Progenitor cell of endocrine pancreas (in vitro differentiated cells): ENCODE data around the gene NSMCE1. TPM values are rescaled to one million over a fixed set of nuclear protein-coding genes. Genes with fewer than 3 reads are reported as not detected.

Experiments used
- DNase-seq: peaks from one replicate; pipeline ENCODE4 v3.0.0; 2021; ENCODE audit warnings: low spot score; ENCODE audit not compliant: unreplicated experiment
- H3K27ac Mint-ChIP-seq: 2 replicates; pipeline ENCODE4 v1.8.0; 2021; ENCODE audit warnings: mild to moderate bottlenecking, moderate library complexity, mixed read lengths
- H3K27me3 Mint-ChIP-seq: 2 replicates; pipeline ENCODE4 v1.8.0; 2021; ENCODE audit warnings: mixed read lengths
- H3K36me3 Mint-ChIP-seq: 2 replicates; pipeline ENCODE4 v1.8.0; 2022; ENCODE audit warnings: mixed read lengths; ENCODE audit not compliant: insufficient read depth
- H3K4me1 Mint-ChIP-seq: 2 replicates; pipeline ENCODE4 v1.8.0; 2021; ENCODE audit warnings: low read depth, mixed read lengths
- H3K4me3 Mint-ChIP-seq: 2 replicates; pipeline ENCODE4 v1.8.0; 2021; ENCODE audit warnings: low read depth, mild to moderate bottlenecking, moderate library complexity, mixed read lengths
- H3K9me3 Mint-ChIP-seq: 2 replicates; pipeline ENCODE4 v1.8.0; 2021; ENCODE audit warnings: low read depth, mixed read lengths
- CTCF ChIP-seq: fragments of 200-600 bp; sonication (generic); IDR thresholded peaks from one replicate; pipeline ENCODE4 v1.5.0; 2021; ENCODE audit warnings: antibody characterized with exemption, mild to moderate bottlenecking; ENCODE audit not compliant: unreplicated experiment
- total RNA-seq: library from RNA; stranded (reverse); gene quantifications from 2 replicates; pipeline ENCODE4 v1.2.1, GENCODE V29; 2021

The NSMCE1 gene
- total RNA-seq, 1 donor from 2014 or later: 26.2 TPM

- H3K4me1 Mint-ChIP-seq: peaks cover 11% of the 10 kb centered on the region
- H3K27ac Mint-ChIP-seq: peak overlapping the region; percentile 97
- H3K27me3 Mint-ChIP-seq: peaks cover 2% of the 10 kb centered on the region
These were observed 44.2 kb upstream of the NSMCE1 start for GRCh38 chr16:27312580-27313421.

DNA sequence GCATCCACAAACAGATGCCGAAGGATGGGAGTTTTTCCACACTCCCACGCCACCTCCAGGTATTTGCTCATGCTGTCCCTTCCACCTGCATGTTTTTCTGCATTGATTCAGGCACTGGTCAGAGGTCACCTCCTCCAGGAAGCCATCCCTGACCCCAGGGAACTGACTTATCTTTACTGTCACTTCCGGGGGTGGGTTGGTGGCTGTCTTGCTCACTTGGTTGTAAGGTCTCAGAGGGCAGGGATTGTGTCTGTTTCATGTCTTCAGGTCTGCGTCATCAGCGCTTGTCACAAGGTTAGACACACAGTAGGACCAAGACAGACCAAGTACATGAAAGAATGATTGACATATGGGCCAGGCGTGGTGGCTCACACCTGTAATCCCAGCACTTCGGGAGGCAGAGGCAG is 43.3 kb upstream of the NSMCE1 start:
- DNase-seq: no peak
- Mint-ChIP-seq H3K27ac (peak overlapping the region; percentile 46), H3K27me3 (peaks cover 2% of the 10 kb centered on the region), H3K4me3 (peak overlapping the region; percentile 20), H3K36me3 (no peaks in the 10 kb centered on the region), H3K9me3 (no peaks in the 10 kb centered on the region), H3K4me1 (peaks cover 11% of the 10 kb centered on the region)
- no peak for TF ChIP-seq CTCF

More at GRCh38 chr16:27312580-27313421, 44.2 kb upstream of the NSMCE1 start:
- no peak for TF ChIP-seq CTCF
- no peak for DNase-seq
- H3K9me3 Mint-ChIP-seq: no peaks in the 10 kb centered on the region
- H3K36me3 Mint-ChIP-seq: no peaks in the 10 kb centered on the region
- H3K4me3 Mint-ChIP-seq: peak overlapping the region; percentile 91

GRCh38 chr16:27311448-27311830 is 42.9 kb upstream of the NSMCE1 start:
- H3K27me3 Mint-ChIP-seq: peaks cover 2% of the 10 kb centered on the region
- H3K36me3 Mint-ChIP-seq: no peaks in the 10 kb centered on the region
- H3K4me3 Mint-ChIP-seq: peak overlapping the region; percentile 20
- peaks cover 3% of the 10 kb centered on the region for H3K9me3 Mint-ChIP-seq
- no peak for TF ChIP-seq CTCF
- no peak for DNase-seq
- peak overlapping the region; percentile 46 for H3K27ac Mint-ChIP-seq
- peaks cover 11% of the 10 kb centered on the region for H3K4me1 Mint-ChIP-seq

- Mint-ChIP-seq H3K27me3 (peaks cover 2% of the 10 kb centered on the region), H3K9me3 (peaks cover 6% of the 10 kb centered on the region), H3K27ac (no peak overlapping the region), H3K36me3 (no peaks in the 10 kb centered on the region), H3K4me1 (peaks cover 11% of the 10 kb centered on the region), H3K4me3 (no peak overlapping the region)
- TF ChIP-seq CTCF: no peak
- no peak for DNase-seq
These were observed 42.2 kb upstream of the NSMCE1 start for GRCh38 chr16:27310576-27311447.

- no peak for DNase-seq
- Mint-ChIP-seq H3K27me3 (no peaks in the 10 kb centered on the region), H3K4me3 (no peak overlapping the region), H3K27ac (no peak overlapping the region), H3K9me3 (peaks cover 7% of the 10 kb centered on the region), H3K36me3 (no peaks in the 10 kb centered on the region), H3K4me1 (peaks cover 3% of the 10 kb centered on the region)
- no peak for TF ChIP-seq CTCF
These were observed 40.2 kb upstream of the NSMCE1 start for GRCh38 chr16:27308792-27309191.
